HG02884 (cell line): ENCODE results near the gene NXN.
"Not testable (repeated sequence)": the region's sequence is repeated elsewhere in the genome, so short reads cannot be mapped to it uniquely, and the experiment has no call there.

ENCODE experiments used
- ATAC-seq: cut with Tn5 transposase; IDR thresholded peaks from one replicate; pipeline ENCODE4 v1.9.1; 2021; ENCODE audit warnings: mild to moderate bottlenecking, moderate library complexity; ENCODE audit not compliant: unreplicated experiment

NXN gene

GRCh38 chr17:1007310-1008007, 27.9 kb upstream of the NXN start:
- ATAC-seq: no peak

DNA sequence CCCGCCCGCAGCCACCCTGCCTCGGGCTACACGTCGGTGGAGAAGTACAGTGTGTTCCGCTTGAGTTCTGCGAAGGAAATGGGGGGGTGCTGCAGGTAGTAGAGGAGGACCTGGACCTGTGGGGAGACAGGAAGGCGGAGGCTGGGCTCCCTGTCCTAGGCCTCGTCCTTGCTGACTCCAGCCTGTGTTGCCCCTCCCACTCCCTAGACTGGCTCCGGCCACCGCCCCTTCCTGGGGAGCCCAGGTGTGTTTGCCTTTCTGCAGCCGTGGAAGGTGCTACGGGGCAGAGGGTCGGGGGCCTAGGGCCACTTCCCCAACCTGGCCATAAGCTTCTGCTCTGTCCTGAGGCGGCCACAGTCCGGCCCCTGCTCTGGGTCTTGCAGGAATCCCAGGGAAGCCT, 26.5 kb upstream of the NXN start:
- no peak for ATAC-seq

- no peak for ATAC-seq
Measured at GRCh38 chr17:1005361-1005946, 25.9 kb upstream of the NXN start.

- no peak for ATAC-seq
Measured at GRCh38 chr17:1004769-1005295, 25.3 kb upstream of the NXN start.

- no peak for ATAC-seq
Measured at GRCh38 chr17:1003972-1004768, 24.6 kb upstream of the NXN start.

DNA sequence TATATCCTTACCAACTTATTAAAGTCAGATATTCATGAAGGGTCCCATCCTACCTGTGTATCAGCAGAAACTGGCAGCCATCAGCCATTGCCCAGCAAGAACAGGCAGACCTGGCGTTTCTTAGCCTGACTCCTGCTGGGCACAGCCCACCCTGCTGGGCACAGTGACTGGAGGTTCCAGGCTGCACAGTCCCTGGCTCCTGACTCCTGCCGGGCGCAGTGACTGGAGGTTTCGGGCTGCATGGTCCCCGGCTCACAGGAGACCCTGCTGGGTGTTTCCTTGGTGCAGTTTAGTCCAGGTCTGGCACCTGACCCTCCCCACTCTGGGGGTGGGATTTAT, 24.0 kb upstream of the NXN start:
- ATAC-seq: no peak

GRCh38 chr17:1002771-1003555, 23.4 kb upstream of the NXN start:
- no peak for ATAC-seq

- no peak for ATAC-seq
Measured at GRCh38 chr17:1002412-1002753, 22.8 kb upstream of the NXN start.

GRCh38 chr17:1001640-1002411, 22.2 kb upstream of the NXN start:
- ATAC-seq: no peak

DNA sequence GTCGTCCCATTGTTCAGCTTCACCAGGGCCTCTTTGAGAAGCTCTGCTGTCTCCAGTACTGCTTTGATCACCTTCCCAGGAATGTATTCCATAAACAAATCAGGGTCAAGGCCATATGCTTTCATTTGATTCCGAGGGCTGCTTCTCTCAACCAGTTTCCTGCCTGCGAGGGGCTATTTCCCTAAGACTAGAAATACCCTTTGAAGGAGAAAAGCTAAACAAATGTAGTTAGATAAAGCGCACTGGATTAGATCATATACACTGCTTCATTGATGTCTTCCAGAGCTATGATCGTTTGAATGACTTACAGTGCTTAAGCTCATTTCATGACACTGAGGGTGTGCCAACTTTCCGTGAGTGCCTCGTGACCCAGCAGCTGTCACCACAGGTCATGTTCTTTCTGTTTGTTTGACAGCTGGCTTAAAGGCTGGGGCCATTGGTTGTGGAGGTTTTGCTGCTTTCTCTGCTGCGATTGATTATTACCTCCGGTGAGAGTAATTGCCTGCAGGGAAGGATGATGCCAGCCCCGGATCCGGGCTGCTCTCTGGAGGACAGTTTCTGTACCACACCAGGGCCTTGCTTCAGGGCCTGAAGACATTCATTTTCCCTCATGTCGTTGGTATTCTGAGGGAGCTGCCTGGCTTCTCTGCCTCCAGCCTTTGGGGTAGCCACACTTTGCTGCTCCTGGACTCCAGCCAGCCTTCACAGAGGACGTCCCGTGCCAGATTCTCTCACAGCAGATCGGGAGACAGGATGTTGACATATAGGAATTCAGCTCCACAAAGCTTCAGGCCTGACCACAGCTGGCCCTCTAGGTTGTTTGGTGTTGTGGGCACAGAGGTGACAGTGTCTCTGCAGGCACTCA, 21.3 kb upstream of the NXN start:
- ATAC-seq: no peak

GRCh38 chr17:998111-998510, 18.5 kb upstream of the NXN start:
- ATAC-seq: no peak

DNA sequence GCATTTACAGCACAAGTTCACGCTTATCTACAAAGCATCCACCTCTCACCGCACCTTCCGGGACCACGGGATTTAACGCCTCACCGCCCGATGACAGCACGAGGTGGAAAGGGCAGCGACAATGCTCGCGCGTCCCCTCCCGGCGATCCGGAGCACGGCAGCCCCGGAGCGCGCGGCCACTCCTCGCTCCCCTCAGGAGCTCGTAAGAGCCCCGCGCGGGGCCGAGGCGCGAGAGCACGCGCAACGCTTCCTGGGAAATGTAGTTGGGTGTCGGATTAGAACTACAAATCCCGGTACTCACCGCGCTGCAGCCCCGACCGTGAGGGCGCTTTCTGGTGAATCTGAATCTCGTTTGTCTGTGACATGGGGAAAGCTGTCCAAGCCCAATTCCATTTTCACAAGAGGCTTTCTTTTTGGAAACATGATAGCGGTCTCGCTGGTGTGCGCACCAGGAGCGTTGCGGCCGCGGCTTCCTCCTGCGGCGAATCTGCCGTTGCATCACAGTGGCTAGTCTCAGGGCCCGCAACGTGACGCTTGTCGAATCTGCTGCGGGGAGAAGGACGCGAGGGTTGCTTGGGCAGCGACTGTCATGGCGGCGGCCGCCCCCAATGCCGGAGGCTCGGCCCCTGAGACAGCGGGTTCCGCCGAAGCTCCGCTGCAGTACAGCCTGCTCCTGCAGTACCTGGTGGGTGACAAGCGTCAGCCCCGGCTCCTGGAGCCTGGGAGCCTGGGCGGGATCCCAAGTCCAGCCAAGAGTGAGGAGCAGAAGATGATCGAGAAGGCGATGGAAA, 17.2 kb upstream of the NXN start, which contains the start of gene TIMM22:
Gene TIMM22, plus strand, starts transcription at position 576 of the 791 bp plus-strand sequence. Its CDS starts 14 bp downstream, at position 590.
- peak; percentile 89 for ATAC-seq

DNA sequence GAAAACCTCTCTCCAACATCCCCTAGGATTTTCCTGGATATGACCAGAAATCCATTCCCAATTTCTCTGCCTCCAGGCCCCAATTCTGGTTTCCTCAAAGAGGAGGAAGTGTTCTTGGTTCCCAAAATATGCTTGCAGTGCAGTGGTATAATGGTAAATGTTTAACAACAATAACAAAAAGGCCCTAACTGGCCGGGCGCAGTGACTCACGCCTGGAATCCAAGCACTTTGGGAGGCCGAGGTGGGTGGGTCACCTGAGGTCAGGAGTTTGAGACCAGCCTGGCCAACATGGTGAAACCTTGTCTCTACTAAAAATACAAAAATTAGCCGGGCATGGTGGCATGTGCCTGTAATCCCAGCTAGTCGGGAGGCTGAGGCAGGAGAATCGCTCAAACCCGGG, 15.7 kb upstream of the NXN start:
- ATAC-seq: not testable (repeated sequence)

DNA sequence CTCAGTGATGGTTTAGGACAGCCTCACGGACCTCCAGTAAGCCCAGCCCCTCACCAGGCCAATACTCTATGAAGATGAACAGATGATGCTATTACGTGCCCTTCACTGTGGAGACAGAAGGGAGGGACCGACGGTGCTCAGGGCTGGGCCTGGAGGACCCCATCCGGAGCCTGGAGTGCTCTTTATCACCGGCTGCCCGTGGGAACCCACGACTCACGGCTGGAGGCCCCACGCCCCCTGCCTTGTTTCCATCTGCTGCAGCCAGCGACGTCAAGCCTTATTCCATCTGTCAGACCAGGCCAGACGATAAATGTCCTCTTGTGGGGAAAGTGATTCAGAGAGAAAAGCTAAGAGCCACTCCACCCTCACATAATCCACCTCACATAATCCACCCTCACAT, 13.4 kb upstream of the NXN start:
- ATAC-seq: no peak

DNA sequence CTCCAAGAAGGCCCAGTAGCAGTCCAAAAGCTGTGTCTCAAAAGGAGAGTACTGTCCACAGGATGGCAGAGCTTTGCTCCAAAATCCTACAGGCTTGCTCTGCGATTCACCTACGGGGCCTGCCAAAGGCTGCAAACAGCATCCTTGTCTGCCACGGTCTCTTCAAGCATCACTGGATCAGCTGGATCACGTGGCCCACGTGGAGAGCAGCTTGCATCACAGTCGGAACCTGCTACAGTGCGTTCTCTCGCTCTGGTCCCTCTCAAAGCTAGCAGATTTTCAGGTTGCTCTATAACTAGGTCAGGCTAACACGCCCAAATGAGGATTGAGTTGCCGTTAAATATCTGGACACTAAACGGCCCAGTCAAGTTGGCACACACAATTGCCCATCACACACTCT, 9.0 kb upstream of the NXN start:
- no peak for ATAC-seq

- ATAC-seq: no peak
Measured at GRCh38 chr17:987931-988330, 8.4 kb upstream of the NXN start.

DNA sequence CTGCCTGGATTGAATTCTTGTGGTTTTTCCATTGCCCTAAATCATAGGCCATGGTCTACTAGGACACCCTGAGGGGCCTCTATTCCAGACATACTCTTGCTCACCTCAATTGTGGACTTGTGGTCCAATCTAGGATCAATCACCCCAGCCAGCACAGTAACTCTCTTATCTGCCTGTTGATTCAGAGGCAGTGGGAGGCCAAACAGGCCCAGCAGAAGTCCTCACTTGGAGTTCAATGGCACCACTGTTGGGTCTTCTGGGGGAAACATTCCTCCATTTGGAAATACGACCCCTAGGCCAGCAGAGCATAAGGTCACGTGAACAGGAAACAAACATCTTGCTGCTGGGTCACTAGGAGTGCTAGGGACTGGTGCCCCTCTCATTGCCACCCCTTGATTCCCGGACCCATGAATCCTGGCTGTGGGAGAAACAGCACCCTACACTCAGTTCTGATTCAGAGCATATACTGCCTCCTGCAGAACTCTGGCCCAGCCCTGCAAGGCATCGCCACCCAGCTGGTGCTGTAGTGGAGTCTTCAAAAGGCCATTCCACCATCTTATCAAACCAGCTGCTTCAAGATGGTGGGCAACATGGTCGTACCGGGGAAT, 6.8 kb upstream of the NXN start:
- ATAC-seq: no peak

- no peak for ATAC-seq
Measured at GRCh38 chr17:983921-984320, 4.3 kb upstream of the NXN start.
